Bone marrow (tissue), 2 donors: Measurements from ENCODE around the gene TMF1.
A peak's percentile ranks its signal among the peaks of the same experiment; 100 is the strongest.

ENCODE experiments used
- DNase-seq, 2 donors: peaks; one replicate each; lab custom pipeline; 2025; lab: John Stamatoyannopoulos, UW

Gene TMF1

DNA sequence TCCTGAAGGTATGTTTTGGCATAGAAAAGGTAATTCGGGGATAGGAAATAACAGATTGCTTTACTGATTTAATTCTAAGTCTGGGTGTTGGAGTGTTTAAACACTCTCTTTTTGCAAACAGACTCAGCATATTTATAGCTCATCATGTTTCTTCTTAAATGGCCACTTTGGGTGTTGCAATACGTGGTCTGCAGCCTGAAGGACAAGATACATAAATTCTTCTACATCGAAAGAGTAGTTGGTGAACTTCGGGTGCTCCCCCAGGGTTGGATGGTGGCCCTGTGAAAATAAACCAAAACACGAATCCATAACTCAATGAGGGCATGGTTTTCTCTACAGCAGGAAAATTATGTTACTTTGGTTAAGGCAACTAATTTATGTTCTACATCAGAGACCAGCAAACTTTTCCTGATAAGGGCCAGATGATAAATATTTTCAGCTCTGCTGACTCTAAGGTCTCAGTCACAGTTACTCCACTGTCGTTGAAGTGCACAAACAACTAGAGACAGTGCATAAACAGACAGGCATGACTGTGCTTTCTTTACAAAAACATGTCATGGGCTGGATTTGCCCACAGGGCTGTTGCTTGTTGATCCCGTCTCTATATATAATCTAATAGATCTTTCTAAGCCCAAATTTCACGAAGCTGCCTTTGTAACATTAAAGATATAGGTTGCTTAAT lies 74.5 kb downstream of the TMF1 start:
- no peak for DNase-seq

DNA sequence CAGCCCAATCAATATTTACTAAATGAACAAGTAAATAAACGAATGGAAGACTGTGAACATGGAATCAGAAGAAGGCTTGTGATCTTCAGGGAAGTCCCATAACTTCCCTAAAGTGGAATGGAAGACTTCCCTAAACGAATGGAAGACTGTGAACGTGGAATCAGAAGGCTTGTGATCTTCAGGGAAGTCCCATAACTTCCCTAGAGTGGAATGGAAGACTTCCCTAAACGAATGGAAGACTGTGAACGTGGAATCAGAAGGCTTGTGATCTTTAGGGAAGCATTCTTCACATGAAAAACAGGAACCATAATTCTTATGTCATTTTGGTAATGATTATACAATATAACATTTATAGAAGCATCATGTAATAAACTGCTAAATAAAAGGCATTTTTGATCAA lies 77.4 kb downstream of the TMF1 start:
- DNase-seq = no peak

DNA sequence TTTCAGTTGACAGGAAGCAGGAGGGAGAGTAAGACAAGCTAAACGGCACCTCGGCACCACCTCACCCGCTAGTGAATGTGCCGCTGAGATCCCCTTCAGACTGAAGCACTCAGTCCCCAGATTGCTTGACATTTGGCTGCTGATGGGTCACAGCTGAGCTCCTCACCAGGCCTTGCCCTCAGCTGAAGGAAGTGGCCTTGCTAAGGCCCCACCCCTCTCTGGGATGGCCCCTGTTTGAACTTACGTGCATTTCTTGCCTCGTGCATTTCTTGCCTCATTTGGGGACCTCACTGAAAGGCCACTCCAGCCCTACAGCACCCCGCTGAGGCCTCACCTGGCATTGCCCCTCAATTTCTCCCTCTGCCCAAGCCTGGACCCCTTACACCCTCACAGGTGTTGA lies 78.5 kb downstream of the TMF1 start:
- DNase-seq = no peak

- peak; percentile 2 to 21 for DNase-seq
Observed at GRCh38 chr3:68972358-68972979, 79.7 kb downstream of the TMF1 start.
